GM12872 (cell line): ENCODE results near the gene MYH15.

Experiments used
- CTCF ChIP-seq: IDR thresholded peaks from 3 replicates; pipeline ENCODE4 v1.5.1; 2011; ENCODE audit warnings: low read depth, mild to moderate bottlenecking, low read length, moderate library complexity; ENCODE audit not compliant: insufficient read depth

The MYH15 gene

DNA sequence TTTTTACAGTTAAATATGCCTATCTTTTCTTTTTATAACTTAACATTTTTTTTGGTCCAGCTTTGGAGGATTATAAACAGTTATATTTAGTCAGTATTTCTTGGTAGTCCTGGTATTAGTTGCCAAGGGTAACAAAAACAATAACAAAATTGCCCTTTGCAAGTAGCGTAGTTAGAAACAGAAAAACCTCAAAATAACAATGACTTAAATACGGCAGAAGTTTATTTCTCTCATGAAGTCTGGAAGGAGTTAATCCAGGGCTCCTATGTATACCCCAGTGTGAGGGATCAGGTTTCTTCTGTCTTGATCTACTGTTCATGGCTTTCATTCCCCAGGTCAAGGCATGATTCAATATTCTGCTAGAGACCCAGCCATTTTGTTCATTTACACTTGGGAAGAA lies 14.1 kb upstream of the MYH15 start:
- TF ChIP-seq CTCF: no peak

- TF ChIP-seq CTCF: no peak
Observed at GRCh38 chr3:108518895-108519294, 8.5 kb upstream of the MYH15 start.

DNA sequence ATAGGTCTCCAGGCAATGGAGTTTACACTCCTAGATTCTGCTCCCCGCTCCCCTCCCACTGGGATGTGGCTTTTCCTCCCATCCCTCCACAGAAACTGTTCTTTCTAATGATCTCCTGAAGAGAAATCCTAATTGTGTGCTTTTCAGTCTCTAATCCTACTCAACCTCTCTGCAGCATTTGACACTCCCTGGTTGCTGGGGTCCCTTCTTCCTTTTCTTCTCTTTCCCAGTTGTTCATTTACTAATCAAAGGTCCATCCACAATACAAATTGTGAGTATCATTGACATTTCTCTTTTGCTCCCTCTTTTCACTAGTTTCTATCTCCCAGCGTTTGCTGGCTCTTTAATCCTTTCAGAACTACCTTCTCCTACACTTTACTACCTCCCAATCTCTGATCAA lies 6.5 kb upstream of the MYH15 start:
- TF ChIP-seq CTCF: no peak

DNA sequence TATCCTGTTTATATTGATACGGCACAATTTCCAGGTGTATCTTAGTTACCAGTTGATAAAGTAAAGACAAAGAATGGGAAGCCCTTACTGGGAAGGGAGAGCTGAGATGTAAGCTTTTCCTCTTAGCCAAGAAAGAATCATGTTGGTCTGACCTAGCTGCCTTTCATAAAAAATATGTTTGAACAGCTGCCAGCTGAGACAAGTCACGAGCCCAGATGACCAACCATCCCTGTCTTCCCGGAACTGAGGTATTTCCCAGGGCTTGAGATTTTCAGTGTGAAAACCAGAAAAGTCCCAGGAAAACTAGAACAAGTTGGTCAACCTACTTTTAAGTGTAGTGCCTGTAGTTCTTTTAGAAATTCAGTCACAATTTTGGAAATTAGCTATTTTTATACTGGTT lies 3.6 kb upstream of the MYH15 start:
- TF ChIP-seq CTCF: no peak

- TF ChIP-seq CTCF: no peak
Observed at GRCh38 chr3:108512671-108513070, 2.3 kb upstream of the MYH15 start.

GRCh38 chr3:108511490-108511889 lies 1.1 kb upstream of the MYH15 start:
- TF ChIP-seq CTCF: no peak

DNA sequence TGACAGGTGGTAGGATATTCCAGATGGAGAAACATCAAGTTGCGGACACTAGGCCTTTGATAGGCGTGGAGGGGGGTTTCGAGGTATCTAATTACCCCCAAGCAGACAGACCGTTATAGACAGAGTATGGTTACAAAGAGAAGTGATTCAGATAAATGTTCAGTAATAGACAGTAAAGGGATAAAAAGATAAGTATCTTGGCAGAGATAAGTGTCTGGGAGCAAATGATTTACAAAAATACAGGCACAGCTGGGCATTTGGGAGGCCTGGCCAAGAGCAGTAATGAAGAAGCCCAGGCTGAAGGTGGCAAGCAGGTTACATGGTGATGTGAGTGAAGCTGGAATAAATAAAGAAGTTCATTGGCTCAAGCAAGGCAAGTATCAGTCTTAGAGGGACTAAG lies 659 bp upstream of the MYH15 start:
- TF ChIP-seq CTCF: no peak

GRCh38 chr3:108509871-108510270 lies 525 bp downstream of the MYH15 start:
- no peak for TF ChIP-seq CTCF
